GM12878 (cell line): ENCODE measurements around the gene ADRA2B. TPM values are rescaled to one million over a fixed set of nuclear protein-coding genes. Genes with fewer than 3 reads are reported as not detected.

ENCODE experiments used
- ATAC-seq: fragments of 200-7000 bp; cut with Tn5 transposase; 3 replicates; pipeline ENCODE4 v1.9.1; 2020; ENCODE audit warnings: mild to moderate bottlenecking, moderate library complexity
- BruUV-seq: library from RNA; stranded (reverse); fragments of 400-500 nt; replicated peaks from 2 replicates; lab custom pipeline; 2021; lab: Mats Ljungman, UMichigan
- CTCF ChIA-PET: fragments of 300-600 bp; sonication (Branson Sonifier 250); formaldehyde crosslinking; extraction: SDS; loops from one replicate; lab custom pipeline; 2021; ENCODE audit warnings: inconsistent platforms; lab: Yijun Ruan, JAX
- POLR2A ChIA-PET: fragments of 350-600 bp; formaldehyde crosslinking; extraction: SDS; loops from one replicate; lab custom pipeline; 2021; ENCODE audit warnings: inconsistent platforms; lab: Charles Lee
- RAD21 ChIA-PET: fragments of 300-600 bp; sonication (Branson Sonifier 250); formaldehyde crosslinking; loops from one replicate; lab custom pipeline; 2023; ENCODE audit warnings: antibody characterized with exemption; ENCODE audit not compliant: unreplicated experiment; lab: Charles Lee
- SMC1A ChIA-PET: fragments of 300-600 bp; sonication (Branson Sonifier 250); formaldehyde crosslinking; loops from one replicate; lab custom pipeline; 2023; ENCODE audit not compliant: unreplicated experiment, uncharacterized antibody; lab: Charles Lee
- DNase-seq: peaks from one replicate; pipeline ENCODE4 v3.0.0-alpha.2; 2011; ENCODE audit warnings: low read depth, low spot score
- FAIRE-seq: peaks from 3 replicates; lab custom pipeline; 2011; peaks lifted over from hg19 to GRCh38; lab: Jason Lieb, UNC
- H2AFZ ChIP-seq: 2 replicates; pipeline ENCODE4 v1.6.0; 2011; ENCODE audit warnings: low read depth, low read length, control low read depth; ENCODE audit not compliant: control insufficient read depth
- H3K27ac ChIP-seq: 2 replicates; pipeline ENCODE4 v1.5.1; 2011; ENCODE audit warnings: control low read depth; ENCODE audit not compliant: control insufficient read depth, insufficient read depth
- H3K27me3 ChIP-seq, 2 experiments: replicated peaks in 1 of 2; 2 replicates each; pipeline versions ENCODE4 v1.6.0 to v1.6.1; 2011; ENCODE audit warnings: low read length in 1 of 2; ENCODE audit not compliant: control insufficient read depth in 2 of 2, insufficient read depth in 2 of 2
- H3K36me3 ChIP-seq, 2 experiments: 2 replicates each; pipeline ENCODE4 v1.5.1; 2011; ENCODE audit warnings: low read length in 1 of 2; ENCODE audit not compliant: control insufficient read depth in 2 of 2, insufficient read depth in 2 of 2
- H3K4me1 ChIP-seq: 2 replicates; pipeline ENCODE4 v1.6.1; 2011; ENCODE audit warnings: mild to moderate bottlenecking, low read length, moderate library complexity, mixed read lengths; ENCODE audit not compliant: control insufficient read depth, insufficient read depth
- H3K4me2 ChIP-seq: 2 replicates; pipeline ENCODE4 v1.6.0; 2011; ENCODE audit warnings: control low read depth; ENCODE audit not compliant: control insufficient read depth, insufficient read depth
- H3K4me3 ChIP-seq: fragments of 200-600 bp; sonication (generic); 2 replicates; pipeline ENCODE4 v1.5.1; 2016
- H3K79me2 ChIP-seq: 2 replicates; pipeline ENCODE4 v1.6.0; 2011; ENCODE audit warnings: low read length; ENCODE audit not compliant: control insufficient read depth, insufficient read depth
- H3K9ac ChIP-seq: 2 replicates; pipeline ENCODE4 v1.8.0; 2011; ENCODE audit warnings: low read length, control low read depth, mixed read lengths; ENCODE audit not compliant: control insufficient read depth, insufficient read depth
- H3K9me3 ChIP-seq: replicated peaks from 3 replicates; pipeline ENCODE4 v1.5.1; 2011; ENCODE audit warnings: mild to moderate bottlenecking, low read length; ENCODE audit not compliant: control insufficient read depth, insufficient read depth
- H4K20me1 ChIP-seq: 2 replicates; pipeline ENCODE4 v1.6.0; 2011; ENCODE audit not compliant: control insufficient read depth, insufficient read depth
- BCLAF1 ChIP-seq: fragments of 450-650 bp; IDR thresholded peaks from 2 replicates; pipeline ENCODE4 v1.6.1; 2017; ENCODE audit warnings: antibody characterized with exemption, mild to moderate bottlenecking, moderate library complexity
- CUX1 ChIP-seq: IDR thresholded peaks from 2 replicates; pipeline ENCODE4 v1.6.1; 2012; ENCODE audit warnings: improper control_type of control experiment, low read depth, low read length; ENCODE audit not compliant: insufficient replicate concordance
- NRF1 ChIP-seq: conservative IDR thresholded peaks from 2 replicates; pipeline ENCODE4 v1.6.1; 2011; ENCODE audit warnings: mild to moderate bottlenecking, low read depth, low read length, improper control_type of control experiment
- TBL1XR1 ChIP-seq: IDR thresholded peaks from 2 replicates; pipeline ENCODE4 v1.6.1; 2012; ENCODE audit warnings: low read depth, low read length, improper control_type of control experiment
- WGBS: methylation state at CpG from one replicate; pipeline ENCODE4 v1.1.6; 2016; ENCODE audit warnings: low lambda C conversion rate; ENCODE audit not compliant: insufficient replicate concordance, insufficient coverage; ENCODE audit errors: missing lambda C conversion rate; 5-methylcytosine and 5-hydroxymethylcytosine counted together
- in situ Hi-C: fragments of 300-500 bp; cut with MboI; formaldehyde crosslinking; loops from 9 replicates; pipeline ENCODE4 v1.14.3; 2018; ENCODE audit warnings: mixed read lengths
- intact Hi-C: fragments of 100-400 bp; cut with micrococcal nuclease; formaldehyde crosslinking; loops from one replicate; pipeline ENCODE4 v1.14.2; 2022; ENCODE audit not compliant: unreplicated experiment
- polyA plus RNA-seq, 11 experiments: library from polyadenylated mRNA; depleted of rRNA in 4 of 11; unstranded in 6 of 11; stranded (reverse) in 5 of 11; fragments of >200 nt; fragmentation: Nextera tagmentation in 4 of 11; fragmentation: Illumina TruSeq in 1 of 11; extraction: Ambion mirVana in 4 of 11; extraction: Trizol in 1 of 11; gene quantifications; 1 replicate in 1 of 11; 2 replicates in 10 of 11; pipeline versions ENCODE4 v1.2.1 to v1.2.3, GENCODE V29; 2011 to 2016; ENCODE audit warnings: inconsistent platforms in 2 of 11, missing spikeins in 2 of 11, low read depth in 1 of 11
- total RNA-seq, 4 experiments: library from RNA; depleted of rRNA in 3 of 4; stranded (reverse); fragments of >200 nt in 3 of 4; fragmentation: Illumina TruSeq in 1 of 4; extraction: Trizol in 1 of 4; gene quantifications; 2 replicates each; pipeline versions ENCODE4 v1.2.1 to v1.2.3, GENCODE V29; 2013 to 2021
- TF ChIP-seq, protein P1 (sequence below), 3 experiments: IDR thresholded peaks in 2 of 3; conservative IDR thresholded peaks in 1 of 3; 2 replicates each; pipeline ENCODE4 v1.5.1; 2011; ENCODE audit warnings: low read depth in 3 of 3, low read length in 3 of 3, mild to moderate bottlenecking in 3 of 3, control low read depth in 2 of 3, moderate library complexity in 2 of 3, inconsistent platforms in 1 of 3, mixed read lengths in 1 of 3; ENCODE audit not compliant: control insufficient read depth in 2 of 3, insufficient read depth in 1 of 3; ENCODE audit errors: extremely low read depth in 1 of 3

Gene ADRA2B
- total and polyA plus RNA-seq, 10 of the 15 experiments (the other 5 are each of a cell fraction or from before 2014, with no cell fraction given) = 0.01 to 0.10 (median 0.04) TPM; not detected in 6

DNA sequence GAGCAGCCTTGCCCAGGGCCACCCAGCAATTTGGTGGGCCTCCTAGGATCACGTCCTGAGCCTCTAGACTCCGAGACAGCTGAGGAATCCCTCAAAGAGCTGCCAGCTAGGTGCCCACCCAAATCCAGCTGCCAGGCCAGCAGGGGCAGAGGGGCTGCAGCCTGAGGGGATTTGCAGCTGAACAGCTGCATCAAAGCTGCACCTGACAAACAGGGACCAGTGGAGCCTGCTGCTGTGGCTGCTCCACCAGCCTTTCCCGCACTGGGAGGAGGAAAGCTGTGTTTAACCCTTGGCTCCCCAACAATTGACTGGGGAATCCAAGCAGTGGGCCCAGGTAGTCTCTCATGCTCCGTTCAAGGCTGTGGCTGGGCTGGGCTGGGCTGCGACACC is 8.2 kb downstream of the ADRA2B start:
- DNase-seq = no peak
- no peak overlapping the region for H2AFZ ChIP-seq

More for the DNA sequence above, 8.2 kb downstream of the ADRA2B start:
- CTCF ChIA-PET = no interaction called here
- TF ChIP-seq TBL1XR1 = no peak
- TF ChIP-seq, protein P1, sequence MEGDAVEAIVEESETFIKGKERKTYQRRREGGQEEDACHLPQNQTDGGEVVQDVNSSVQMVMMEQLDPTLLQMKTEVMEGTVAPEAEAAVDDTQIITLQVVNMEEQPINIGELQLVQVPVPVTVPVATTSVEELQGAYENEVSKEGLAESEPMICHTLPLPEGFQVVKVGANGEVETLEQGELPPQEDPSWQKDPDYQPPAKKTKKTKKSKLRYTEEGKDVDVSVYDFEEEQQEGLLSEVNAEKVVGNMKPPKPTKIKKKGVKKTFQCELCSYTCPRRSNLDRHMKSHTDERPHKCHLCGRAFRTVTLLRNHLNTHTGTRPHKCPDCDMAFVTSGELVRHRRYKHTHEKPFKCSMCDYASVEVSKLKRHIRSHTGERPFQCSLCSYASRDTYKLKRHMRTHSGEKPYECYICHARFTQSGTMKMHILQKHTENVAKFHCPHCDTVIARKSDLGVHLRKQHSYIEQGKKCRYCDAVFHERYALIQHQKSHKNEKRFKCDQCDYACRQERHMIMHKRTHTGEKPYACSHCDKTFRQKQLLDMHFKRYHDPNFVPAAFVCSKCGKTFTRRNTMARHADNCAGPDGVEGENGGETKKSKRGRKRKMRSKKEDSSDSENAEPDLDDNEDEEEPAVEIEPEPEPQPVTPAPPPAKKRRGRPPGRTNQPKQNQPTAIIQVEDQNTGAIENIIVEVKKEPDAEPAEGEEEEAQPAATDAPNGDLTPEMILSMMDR (IDR thresholded peaks at IDR 0.05 in 2 of 3, conservative IDR thresholded peaks at IDR 0.05 in 1 of 3; ENCODE audit: control insufficient read depth in 2 of 3, extremely low read depth in 1 of 3, insufficient read depth in 1 of 3, low read depth in 3 of 3, low read length in 3 of 3) = no peak
- no peak for TF ChIP-seq NRF1
- TF ChIP-seq CUX1 = no peak
- TF ChIP-seq BCLAF1 = no peak
- TF ChIP-seq, all 136 proteins: peak for 0
- intact Hi-C loops = no loop called here
- Histone ChIP-seq H3K4me3 (no peak overlapping the region), H3K4me1 (no peaks in the 10 kb centered on the region), H3K27me3 (no peaks in the 10 kb centered on the region), H3K4me2 (no peak overlapping the region), H3K9me3 (peaks cover 4% of the 10 kb centered on the region; the same call in 2 of the 3 replicates), H3K79me2 (no peaks in the 10 kb centered on the region), H3K36me3 (no peaks in the 10 kb centered on the region), H3K27ac (no peak overlapping the region), H3K9ac (no peak overlapping the region), H4K20me1 (no peaks in the 10 kb centered on the region)
- ChIA-PET SMC1A (no interaction called here), RAD21 (interaction anchor here (1.6 kb wide), 1 partner anchor 66 kb away, joined by 5 read pairs; no protein-coding TSS in a partner anchor), POLR2A (no interaction called here)
- WGBS = 11% methylated on average over 5 of the region's 5 CpGs
- in situ Hi-C loops = no loop called here
- FAIRE-seq (no peak), ATAC-seq (no peak)
- no TSS peak for BruUV-seq
